AG04450 (cell line): ENCODE data around the gene KRTAP1-5. TPM values are rescaled to one million over a fixed set of nuclear protein-coding genes. Genes with fewer than 3 reads are reported as not detected.

ENCODE experiments used
- CTCF ChIA-PET: fragments of 300-600, 350-600 bp; formaldehyde crosslinking; extraction: SDS; loops from one replicate; lab custom pipeline; 2022; ENCODE audit warnings: antibody characterized with exemption, inconsistent platforms; lab: Charles Lee
- POLR2A ChIA-PET: fragments of 350-600 bp; formaldehyde crosslinking; extraction: SDS; loops from one replicate; lab custom pipeline; 2021; ENCODE audit warnings: antibody characterized with exemption, inconsistent platforms; lab: Yijun Ruan, JAX
- DNase-seq: peaks from one replicate; pipeline ENCODE4 v3.0.0-alpha.2; 2011; ENCODE audit warnings: low read depth, low spot score
- H3K27ac ChIP-seq: one replicate; pipeline ENCODE4 v1.5.1; 2012; ENCODE audit warnings: low read depth, low read length, control low read depth
- H3K27me3 ChIP-seq: one replicate; pipeline ENCODE4 v1.6.0; 2012; ENCODE audit warnings: low read length; ENCODE audit not compliant: control insufficient read depth, insufficient read depth
- H3K4me3 ChIP-seq: 2 replicates; pipeline ENCODE4 v1.5.1; 2011; ENCODE audit warnings: mild to moderate bottlenecking, low read depth, low read length, control low read depth
- H3K9me3 ChIP-seq: 2 replicates; pipeline ENCODE4 v1.5.1; 2012; ENCODE audit warnings: low read length; ENCODE audit not compliant: control insufficient read depth, insufficient read depth
- CTCF ChIP-seq: IDR thresholded peaks from 2 replicates; pipeline ENCODE4 v1.5.1; 2011; ENCODE audit warnings: low read depth, low read length, control low read depth, inconsistent platforms
- polyA plus RNA-seq: library from polyadenylated mRNA; depleted of rRNA; stranded (reverse); fragments of >200 nt; gene quantifications from 2 replicates; pipeline ENCODE4 v1.2.3, GENCODE V29; 2011

KRTAP1-5 gene
- polyA plus RNA-seq, 1 experiment: 16.9 TPM

- no peak for TF ChIP-seq CTCF
- CTCF ChIA-PET: interaction anchor here (0.7 kb wide), 1 partner anchor 534 kb away, joined by 3 read pairs; no protein-coding TSS in a partner anchor
- H3K4me3 ChIP-seq: no peak overlapping the region
- POLR2A ChIA-PET: no interaction called here
- H3K27ac ChIP-seq: no peak overlapping the region
- DNase-seq: no peak
- H3K27me3 ChIP-seq: no peaks in the 10 kb centered on the region
- H3K9me3 ChIP-seq: no peaks in the 10 kb centered on the region
Observed at GRCh38 chr17:41015454-41015853, 11.6 kb downstream of the KRTAP1-5 start.

- ChIA-PET POLR2A (no interaction called here), CTCF (no interaction called here)
- TF ChIP-seq CTCF: no peak
- Histone ChIP-seq H3K9me3 (no peaks in the 10 kb centered on the region), H3K27me3 (no peaks in the 10 kb centered on the region), H3K27ac (no peak overlapping the region), H3K4me3 (no peak overlapping the region)
- DNase-seq: peak; percentile 13
Observed at GRCh38 chr17:41013606-41014005, 13.4 kb downstream of the KRTAP1-5 start.

- H3K27me3 ChIP-seq: no peaks in the 10 kb centered on the region
- no peak for DNase-seq
- TF ChIP-seq CTCF: no peak
- ChIA-PET POLR2A (no interaction called here), CTCF (no interaction called here)
- no peak overlapping the region for H3K4me3 ChIP-seq
- no peak overlapping the region for H3K27ac ChIP-seq
- H3K9me3 ChIP-seq: no peaks in the 10 kb centered on the region
Observed at GRCh38 chr17:41013181-41013580, 13.8 kb downstream of the KRTAP1-5 start.

GRCh38 chr17:41012326-41013120, 14.5 kb downstream of the KRTAP1-5 start:
- H3K27ac ChIP-seq: no peak overlapping the region
- H3K4me3 ChIP-seq: no peak overlapping the region
- ChIA-PET POLR2A (no interaction called here), CTCF (no interaction called here)
- no peak for DNase-seq
- no peaks in the 10 kb centered on the region for H3K27me3 ChIP-seq
- no peaks in the 10 kb centered on the region for H3K9me3 ChIP-seq
- TF ChIP-seq CTCF: no peak

- H3K27ac ChIP-seq: no peak overlapping the region
- no peaks in the 10 kb centered on the region for H3K9me3 ChIP-seq
- ChIA-PET CTCF (no interaction called here), POLR2A (interaction anchor here (0.8 kb wide), 1 partner anchor 97 kb away, joined by 3 read pairs; no protein-coding TSS in a partner anchor)
- no peaks in the 10 kb centered on the region for H3K27me3 ChIP-seq
- TF ChIP-seq CTCF: no peak
- no peak overlapping the region for H3K4me3 ChIP-seq
- no peak for DNase-seq
Observed at GRCh38 chr17:41010441-41010840, 16.6 kb downstream of the KRTAP1-5 start.
